GM12875 (cell line): ENCODE results near the gene ARSB.
A peak's percentile ranks its signal among the peaks of the same experiment; 100 is the strongest.

Experiments used
- H3K4me3 ChIP-seq: one replicate; pipeline ENCODE4 v1.5.1; 2011; ENCODE audit warnings: low read depth, low read length, control low read depth
- TF ChIP-seq, protein P1 (sequence below): IDR thresholded peaks from 2 replicates; pipeline ENCODE4 v1.5.1; 2011; ENCODE audit warnings: low read depth, mild to moderate bottlenecking, control low read depth, inconsistent platforms, low read length, moderate library complexity, borderline replicate concordance; ENCODE audit not compliant: insufficient read depth

ARSB gene

DNA sequence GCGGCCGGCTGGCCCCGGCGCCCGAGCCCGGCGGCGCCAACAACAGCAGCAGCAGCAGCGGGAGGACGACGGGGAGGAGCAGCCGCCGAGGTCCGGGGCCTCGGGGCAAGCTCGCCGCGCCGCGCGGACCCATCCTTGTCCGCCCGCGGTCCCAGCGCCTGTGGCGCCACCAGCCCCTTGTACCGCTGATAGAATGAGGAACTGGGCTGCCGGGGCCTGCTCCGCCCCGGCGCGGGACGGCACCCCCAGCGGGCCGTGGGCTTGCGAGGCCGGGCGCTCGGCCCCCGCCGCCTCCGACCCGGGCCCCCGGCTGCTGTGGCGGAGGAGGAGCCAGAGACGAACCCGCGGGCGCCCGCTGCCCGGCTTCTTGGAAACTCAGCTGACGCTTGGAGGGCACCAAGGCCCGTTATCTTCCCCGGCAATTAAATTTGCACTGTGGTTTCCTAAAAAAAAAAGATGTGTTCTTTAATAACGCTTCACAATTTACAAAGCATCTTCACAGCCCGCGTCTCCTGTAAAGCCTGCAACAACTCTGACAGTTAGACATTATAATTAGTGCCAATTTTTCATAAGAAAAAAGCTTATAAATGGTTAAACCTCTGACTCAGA lies at the start of gene ARSB:
ARSB (minus strand) TSS at position 195 of the 609 bp plus-strand sequence; CDS start at position 133, 62 bp downstream.
- TF ChIP-seq, protein P1, sequence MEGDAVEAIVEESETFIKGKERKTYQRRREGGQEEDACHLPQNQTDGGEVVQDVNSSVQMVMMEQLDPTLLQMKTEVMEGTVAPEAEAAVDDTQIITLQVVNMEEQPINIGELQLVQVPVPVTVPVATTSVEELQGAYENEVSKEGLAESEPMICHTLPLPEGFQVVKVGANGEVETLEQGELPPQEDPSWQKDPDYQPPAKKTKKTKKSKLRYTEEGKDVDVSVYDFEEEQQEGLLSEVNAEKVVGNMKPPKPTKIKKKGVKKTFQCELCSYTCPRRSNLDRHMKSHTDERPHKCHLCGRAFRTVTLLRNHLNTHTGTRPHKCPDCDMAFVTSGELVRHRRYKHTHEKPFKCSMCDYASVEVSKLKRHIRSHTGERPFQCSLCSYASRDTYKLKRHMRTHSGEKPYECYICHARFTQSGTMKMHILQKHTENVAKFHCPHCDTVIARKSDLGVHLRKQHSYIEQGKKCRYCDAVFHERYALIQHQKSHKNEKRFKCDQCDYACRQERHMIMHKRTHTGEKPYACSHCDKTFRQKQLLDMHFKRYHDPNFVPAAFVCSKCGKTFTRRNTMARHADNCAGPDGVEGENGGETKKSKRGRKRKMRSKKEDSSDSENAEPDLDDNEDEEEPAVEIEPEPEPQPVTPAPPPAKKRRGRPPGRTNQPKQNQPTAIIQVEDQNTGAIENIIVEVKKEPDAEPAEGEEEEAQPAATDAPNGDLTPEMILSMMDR = no peak
- peak within 1 kb of the TSS; percentile 97 for H3K4me3 ChIP-seq

DNA sequence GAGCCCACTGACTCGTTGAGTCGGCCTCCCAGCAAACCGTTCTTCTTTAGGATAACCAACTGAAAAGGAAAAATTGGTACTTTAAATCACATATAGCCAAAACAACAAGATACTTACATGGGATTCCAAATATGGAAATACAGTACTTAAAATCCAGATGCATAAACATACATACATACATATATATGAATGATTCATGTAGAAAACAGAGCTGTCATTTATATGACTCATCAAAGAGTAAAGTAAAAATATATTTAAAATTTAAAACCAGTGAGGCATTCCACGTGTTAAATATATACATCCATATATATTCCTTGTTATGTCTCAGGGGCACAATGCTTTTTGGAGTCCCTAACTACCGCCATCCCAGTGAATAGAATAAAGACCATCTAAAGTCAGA lies 47.7 kb upstream of the ARSB start:
- H3K4me3 ChIP-seq = no peak overlapping the region
- TF ChIP-seq, protein P1 = no peak

DNA sequence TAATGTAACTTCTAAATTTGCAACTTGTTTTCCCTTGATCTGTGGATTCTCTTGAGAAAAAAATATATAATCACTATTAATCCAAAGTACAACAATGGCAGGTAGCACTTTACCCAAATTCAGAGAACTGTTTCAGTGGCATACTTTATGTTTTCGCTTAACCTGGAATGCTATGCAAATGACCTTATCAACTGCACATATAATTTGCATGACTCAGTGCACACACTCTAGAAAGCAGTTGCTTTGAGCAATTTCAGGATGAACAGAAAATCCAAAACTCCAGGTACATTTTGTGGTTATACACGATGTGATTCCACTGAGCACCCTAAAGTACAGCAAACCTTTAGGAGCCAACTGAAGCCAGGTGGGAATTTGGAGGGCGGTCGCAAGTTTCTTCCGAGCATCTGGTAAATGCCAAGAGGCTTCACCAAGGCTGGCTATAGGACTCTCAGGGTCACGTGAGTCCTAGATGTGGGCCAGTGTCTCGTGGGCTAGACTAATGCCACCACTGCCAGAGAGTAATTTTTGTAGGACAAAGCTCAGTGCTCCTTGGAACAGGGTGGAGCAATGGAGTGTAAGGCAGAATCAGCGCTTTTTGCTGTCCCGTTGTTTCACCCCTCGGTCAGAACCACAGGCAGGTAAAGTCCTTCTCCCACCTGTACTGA lies 47.1 kb upstream of the ARSB start:
- TF ChIP-seq, protein P1 = no peak
- H3K4me3 ChIP-seq = no peak overlapping the region

DNA sequence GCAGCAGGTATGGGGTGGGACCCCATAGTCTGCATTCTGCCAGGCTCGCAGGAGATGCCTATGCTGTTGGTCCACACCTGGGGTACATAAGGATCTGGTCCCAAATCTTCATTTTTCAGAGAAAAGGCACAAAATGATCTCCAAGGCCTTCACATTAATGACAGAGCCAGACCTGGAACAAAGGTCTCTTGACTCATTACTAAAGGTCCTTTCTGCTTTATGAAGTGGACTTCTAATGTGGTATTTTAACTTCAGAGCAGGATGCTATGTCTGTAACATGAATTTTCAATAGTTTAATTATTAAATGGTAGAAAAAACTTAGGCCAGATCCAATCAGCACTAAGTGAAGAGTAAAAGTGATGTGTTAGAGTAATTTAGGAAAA lies 46.4 kb upstream of the ARSB start:
- no peak overlapping the region for H3K4me3 ChIP-seq
- TF ChIP-seq, protein P1 = no peak

DNA sequence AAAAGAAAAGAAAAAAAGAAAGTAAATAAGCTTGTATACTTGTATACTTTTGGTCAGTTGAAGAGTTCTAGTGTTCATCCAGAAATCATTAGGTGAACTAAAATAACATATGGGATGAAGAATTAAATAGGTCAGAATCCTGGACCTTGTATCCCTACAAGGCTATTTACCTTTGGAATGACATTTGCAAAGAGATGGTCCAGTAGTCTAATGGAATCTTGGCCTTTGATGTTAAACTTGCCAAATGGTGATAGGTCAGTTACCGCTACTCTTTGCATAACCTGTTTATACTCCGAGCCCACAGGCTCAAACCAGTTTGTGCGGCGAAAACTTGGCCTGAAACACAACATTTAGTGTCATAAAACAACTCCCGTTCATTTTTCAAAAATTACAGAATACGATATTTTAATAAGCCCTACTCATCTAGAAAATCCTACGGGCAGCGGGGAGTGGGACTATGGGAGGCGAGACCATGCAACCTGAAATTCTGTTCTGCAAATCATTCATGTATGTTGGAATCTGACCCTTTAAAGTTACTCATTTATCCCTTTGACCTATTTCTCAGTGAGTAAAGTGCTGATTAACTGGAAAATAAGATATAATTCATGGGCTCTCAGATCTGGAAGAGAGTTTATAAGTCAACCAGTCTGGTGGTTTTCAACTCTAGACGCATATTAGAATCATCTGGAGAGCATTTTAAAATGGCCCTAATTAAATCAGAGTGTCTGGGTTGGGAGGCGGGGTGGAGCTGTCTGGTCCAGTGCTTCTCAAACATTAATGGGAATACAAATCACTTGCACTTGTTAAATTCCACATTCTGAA lies 45.8 kb upstream of the ARSB start:
- H3K4me3 ChIP-seq = no peak overlapping the region
- TF ChIP-seq, protein P1 = no peak

- TF ChIP-seq, protein P1 = peak; percentile 79
- peak overlapping the region; percentile 13 for H3K4me3 ChIP-seq
These were observed 40.0 kb upstream of the ARSB start for GRCh38 chr5:79025054-79025472.

DNA sequence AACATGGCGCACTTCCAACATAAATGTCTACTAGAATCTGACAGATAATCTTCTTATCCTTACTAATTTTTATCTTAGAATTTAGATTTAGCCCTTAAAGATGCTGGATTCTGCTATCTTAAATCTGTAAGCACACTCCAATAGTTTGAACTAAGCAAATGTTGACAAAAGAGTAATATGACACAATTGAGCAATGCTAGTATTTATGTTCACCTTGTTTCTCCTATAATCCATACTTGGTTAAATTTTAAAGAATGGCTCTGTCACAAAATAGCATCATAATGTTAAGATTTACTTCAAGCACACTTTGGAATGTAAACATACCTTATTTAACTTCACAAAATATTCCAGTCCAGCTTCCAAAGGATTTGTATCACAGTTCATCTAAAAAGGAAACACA lies 38.8 kb upstream of the ARSB start:
- no peak overlapping the region for H3K4me3 ChIP-seq
- TF ChIP-seq, protein P1 = no peak
